Mesothelial cell of epicardium (in vitro differentiated cells): ENCODE measurements around the gene B3GNT3. TPM values are rescaled to one million over a fixed set of nuclear protein-coding genes. Genes with fewer than 3 reads are reported as not detected.

Source experiments
- DNase-seq, 2 experiments: peaks; one replicate each; pipeline ENCODE4 v3.0.0; 2021; ENCODE audit warnings: low spot score in 2 of 2; ENCODE audit not compliant: unreplicated experiment in 2 of 2
- H3K27ac Mint-ChIP-seq: 2 replicates; pipeline ENCODE4 v1.8.0; 2021; ENCODE audit warnings: mixed read lengths
- H3K27me3 Mint-ChIP-seq: 2 replicates; pipeline ENCODE4 v1.8.0; 2021; ENCODE audit warnings: low read depth, mixed read lengths
- H3K36me3 Mint-ChIP-seq: 2 replicates; pipeline ENCODE4 v1.8.0; 2021; ENCODE audit warnings: mixed read lengths
- H3K4me1 Mint-ChIP-seq: 2 replicates; pipeline ENCODE4 v1.8.0; 2021; ENCODE audit warnings: mixed read lengths
- H3K4me3 Mint-ChIP-seq: 2 replicates; pipeline ENCODE4 v1.8.0; 2021; ENCODE audit warnings: mild to moderate bottlenecking, moderate library complexity, mixed read lengths
- H3K9me3 Mint-ChIP-seq: 2 replicates; pipeline ENCODE4 v1.8.0; 2021; ENCODE audit warnings: mixed read lengths
- CTCF ChIP-seq: fragments of 200-600 bp; sonication (generic); IDR thresholded peaks from one replicate; pipeline ENCODE4 v1.5.0; 2021; ENCODE audit warnings: antibody characterized with exemption; ENCODE audit not compliant: unreplicated experiment
- total RNA-seq: library from RNA; stranded (reverse); gene quantifications from 3 replicates; pipeline ENCODE4 v1.2.1, GENCODE V29; 2021

Gene B3GNT3
- total RNA-seq, 1 donor from 2014 or later: not detected

- no peaks in the 10 kb centered on the region for H3K36me3 Mint-ChIP-seq
- no peak for DNase-seq
- no peaks in the 10 kb centered on the region for H3K9me3 Mint-ChIP-seq
- H3K4me3 Mint-ChIP-seq: no peak overlapping the region
- H3K27ac Mint-ChIP-seq: no peak overlapping the region
- no peaks in the 10 kb centered on the region for H3K4me1 Mint-ChIP-seq
- TF ChIP-seq CTCF: no peak
- H3K27me3 Mint-ChIP-seq: peaks cover 2% of the 10 kb centered on the region
These were observed 39.5 kb upstream of the B3GNT3 start for GRCh38 chr19:17755443-17755890.

GRCh38 chr19:17755977-17756670 is 38.8 kb upstream of the B3GNT3 start:
- DNase-seq: no peak
- TF ChIP-seq CTCF: no peak
- no peaks in the 10 kb centered on the region for H3K36me3 Mint-ChIP-seq
- no peak overlapping the region for H3K27ac Mint-ChIP-seq
- H3K4me3 Mint-ChIP-seq: no peak overlapping the region
- H3K9me3 Mint-ChIP-seq: no peaks in the 10 kb centered on the region
- peaks cover 2% of the 10 kb centered on the region for H3K27me3 Mint-ChIP-seq
- no peaks in the 10 kb centered on the region for H3K4me1 Mint-ChIP-seq

DNA sequence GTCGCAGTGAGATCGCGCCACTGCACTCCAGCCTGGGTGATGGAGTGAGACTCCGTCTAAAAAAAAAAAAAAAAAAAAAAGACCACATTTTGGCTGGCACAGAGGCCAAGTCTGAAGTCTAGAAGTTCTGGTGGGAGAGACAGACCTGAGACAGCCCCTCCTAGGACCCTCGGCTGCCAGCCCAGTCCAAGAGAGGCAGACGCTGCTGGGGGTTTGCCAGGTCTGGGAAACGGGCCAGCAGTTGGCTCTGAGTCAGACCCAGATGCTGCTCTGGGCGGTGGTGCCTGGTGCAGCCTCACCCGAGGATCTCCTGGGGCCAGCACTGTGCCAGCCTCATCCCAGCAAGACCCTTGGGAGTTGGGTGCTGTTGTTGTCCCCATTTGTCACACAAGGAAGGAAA is 37.8 kb upstream of the B3GNT3 start:
- H3K4me3 Mint-ChIP-seq: no peak overlapping the region
- no peak for DNase-seq
- H3K27ac Mint-ChIP-seq: no peak overlapping the region
- H3K36me3 Mint-ChIP-seq: no peaks in the 10 kb centered on the region
- no peak for TF ChIP-seq CTCF
- H3K27me3 Mint-ChIP-seq: peaks cover 2% of the 10 kb centered on the region
- no peaks in the 10 kb centered on the region for H3K4me1 Mint-ChIP-seq
- no peaks in the 10 kb centered on the region for H3K9me3 Mint-ChIP-seq

DNA sequence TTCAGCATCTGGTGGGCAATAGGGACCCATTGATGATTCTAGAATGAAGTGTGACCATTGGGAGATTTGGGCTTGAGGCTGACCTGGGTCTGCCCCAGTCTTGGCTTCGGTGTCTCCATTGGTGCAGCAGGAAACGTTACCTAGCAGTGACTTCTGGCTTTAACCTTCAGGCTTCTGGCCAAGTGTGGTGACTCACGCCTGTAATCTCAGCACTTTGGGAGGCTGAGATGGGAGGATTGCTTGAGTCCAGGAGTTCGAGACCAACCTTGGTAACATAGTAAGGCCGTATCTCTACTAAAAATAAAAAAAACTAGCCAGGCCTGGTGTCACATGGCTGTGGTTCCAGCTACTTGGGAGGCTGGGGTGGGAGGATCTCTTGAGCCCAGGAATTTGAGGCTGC is 36.4 kb upstream of the B3GNT3 start:
- H3K27ac Mint-ChIP-seq: no peak overlapping the region
- TF ChIP-seq CTCF: no peak
- no peak for DNase-seq
- peaks cover 2% of the 10 kb centered on the region for H3K27me3 Mint-ChIP-seq
- no peaks in the 10 kb centered on the region for H3K36me3 Mint-ChIP-seq
- no peak overlapping the region for H3K4me3 Mint-ChIP-seq
- no peaks in the 10 kb centered on the region for H3K4me1 Mint-ChIP-seq
- no peaks in the 10 kb centered on the region for H3K9me3 Mint-ChIP-seq

DNA sequence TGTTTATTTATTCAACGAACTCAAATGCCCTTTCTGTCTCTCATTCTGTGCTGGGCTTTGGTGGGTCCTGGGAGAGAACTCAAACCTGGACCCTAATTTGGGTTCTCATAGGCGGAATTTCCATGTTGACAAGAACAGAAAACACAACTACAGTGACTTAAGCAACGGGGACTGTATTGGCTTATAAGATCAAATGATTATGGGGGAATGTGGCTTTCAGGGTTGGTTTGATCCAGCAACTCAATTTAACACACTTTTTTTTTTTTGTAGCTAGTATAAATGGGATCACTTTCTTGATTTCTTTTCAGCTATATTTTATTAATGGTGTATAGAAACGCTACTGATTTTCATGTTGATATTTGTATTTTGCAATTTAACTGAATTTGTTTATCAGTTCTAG is 33.8 kb upstream of the B3GNT3 start:
- Mint-ChIP-seq H3K36me3 (no peaks in the 10 kb centered on the region), H3K4me3 (no peak overlapping the region), H3K27me3 (peaks cover 2% of the 10 kb centered on the region), H3K9me3 (no peaks in the 10 kb centered on the region), H3K27ac (no peak overlapping the region), H3K4me1 (no peaks in the 10 kb centered on the region)
- DNase-seq: no peak
- TF ChIP-seq CTCF: no peak
